K562 (cell line): ENCODE measurements around the gene SIRPG. TPM values are rescaled to one million over a fixed set of nuclear protein-coding genes. Genes with fewer than 3 reads are reported as not detected.

Experiments used
- ATAC-seq: fragments of 200-7000 bp; cut with Tn5 transposase; 3 replicates; pipeline ENCODE4 v1.9.1; 2020; ENCODE audit warnings: moderate library complexity
- BruUV-seq: library from RNA; stranded (reverse); fragments of 400-500 nt; replicated peaks from 2 replicates; lab custom pipeline; 2021; lab: Mats Ljungman, UMichigan
- CTCF ChIA-PET: fragments of 300-600 bp; formaldehyde crosslinking; extraction: SDS; loops from one replicate; lab custom pipeline; 2021; ENCODE audit warnings: low intra/inter-chr PET ratio; lab: Yijun Ruan, JAX
- POLR2A ChIA-PET: fragments of 300-600, 350-650 bp; sonication (Branson Sonifier 250); formaldehyde crosslinking; extraction: SDS; loops from one replicate; lab custom pipeline; 2021; ENCODE audit warnings: antibody characterized with exemption, inconsistent platforms; lab: Yijun Ruan, JAX
- DNase-seq, 4 experiments: peaks; one replicate each; pipeline versions ENCODE4 v3.0.0 to v3.0.0-alpha.2; 2011 to 2018; ENCODE audit warnings: low spot score in 3 of 4, mixed read lengths in 3 of 4; ENCODE audit errors: extremely low read depth in 1 of 4
- FAIRE-seq: peaks from 2 replicates; lab custom pipeline; 2011; peaks lifted over from hg19 to GRCh38; lab: Jason Lieb, UNC
- H2AFZ ChIP-seq: 2 replicates; pipeline ENCODE4 v1.6.0; 2011; ENCODE audit warnings: low read depth, low read length, control low read depth, inconsistent platforms
- H3K27ac ChIP-seq: fragments of 200-600 bp; 3 replicates; pipeline ENCODE4 v1.8.0; 2011; ENCODE audit warnings: low read depth, mild to moderate bottlenecking, control low read depth, inconsistent platforms, low read length, moderate library complexity, mixed read lengths; ENCODE audit errors: extremely low read depth
- H3K27me3 ChIP-seq, 2 experiments: fragments of 300-600 bp in 1 of 2; 2 replicates in 1 of 2; 3 replicates in 1 of 2; pipeline versions ENCODE4 v1.6.0 to v1.8.0; 2011; ENCODE audit warnings: inconsistent platforms in 2 of 2, low read length in 2 of 2, mild to moderate bottlenecking in 1 of 2, mixed read lengths in 1 of 2, moderate library complexity in 1 of 2; ENCODE audit not compliant: control insufficient read depth in 2 of 2, insufficient read depth in 2 of 2
- H3K36me3 ChIP-seq: fragments of 300-600 bp; 3 replicates; pipeline ENCODE4 v1.8.0; 2011; ENCODE audit warnings: mild to moderate bottlenecking, low read length, inconsistent platforms; ENCODE audit not compliant: control insufficient read depth, insufficient read depth
- H3K4me1 ChIP-seq, 2 experiments: fragments of 200-600 bp in 1 of 2; replicated peaks in 1 of 2; 2 replicates in 1 of 2; 3 replicates in 1 of 2; pipeline versions ENCODE4 v1.5.1 to v1.8.0; 2011; ENCODE audit warnings: inconsistent platforms in 2 of 2, low read length in 2 of 2, mild to moderate bottlenecking in 1 of 2, mixed read lengths in 1 of 2, moderate library complexity in 1 of 2; ENCODE audit not compliant: control insufficient read depth in 2 of 2, insufficient read depth in 2 of 2
- H3K4me2 ChIP-seq: 2 replicates; pipeline ENCODE4 v1.6.1; 2011; ENCODE audit warnings: low read length, control low read depth, inconsistent platforms, mixed read lengths; ENCODE audit not compliant: insufficient read depth
- H3K4me3 ChIP-seq: fragments of 200-600 bp; sonication (generic), shearing (Covaris generic); 2 replicates; pipeline ENCODE4 v1.5.1; 2016; ENCODE audit warnings: control low read depth, inconsistent platforms
- H3K79me2 ChIP-seq: fragments of 200-600 bp; 3 replicates; pipeline ENCODE4 v1.8.0; 2011; ENCODE audit warnings: low read length, inconsistent platforms; ENCODE audit not compliant: control insufficient read depth, insufficient read depth
- H3K9ac ChIP-seq, 2 experiments: 2 replicates each; pipeline versions ENCODE4 v1.6.0 to v1.6.1; 2011; ENCODE audit warnings: low read depth in 2 of 2, low read length in 2 of 2, control low read depth in 1 of 2, inconsistent platforms in 1 of 2, mild to moderate bottlenecking in 1 of 2, mixed read lengths in 1 of 2; ENCODE audit not compliant: insufficient read depth in 1 of 2
- H3K9me1 ChIP-seq: one replicate; pipeline ENCODE4 v1.6.0; 2011; ENCODE audit warnings: inconsistent platforms, mild to moderate bottlenecking, low read length, moderate library complexity; ENCODE audit not compliant: control insufficient read depth, insufficient read depth
- H3K9me3 ChIP-seq: replicated peaks from 2 replicates; pipeline ENCODE4 v1.5.1; 2011; ENCODE audit warnings: low read depth, low read length, inconsistent platforms; ENCODE audit not compliant: control insufficient read depth, insufficient read depth
- H4K20me1 ChIP-seq: replicated peaks from 2 replicates; pipeline ENCODE4 v1.6.1; 2011; ENCODE audit warnings: low read length, inconsistent platforms, mixed read lengths; ENCODE audit not compliant: control insufficient read depth, insufficient read depth
- CTBP1 ChIP-seq: fragments of 450-650 bp; IDR thresholded peaks from 2 replicates; pipeline ENCODE4 v1.6.1; 2016; ENCODE audit warnings: borderline replicate concordance
- HINFP ChIP-seq: fragments of 450-650 bp; conservative IDR thresholded peaks from 2 replicates; pipeline ENCODE4 v1.6.1; 2016; ENCODE audit warnings: missing genetic modification characterization, low read depth, mild to moderate bottlenecking, control low read depth, missing compliant biosample characterization
- NELFE ChIP-seq: IDR thresholded peaks from 2 replicates; pipeline ENCODE4 v1.6.1; 2011; ENCODE audit warnings: mild to moderate bottlenecking; ENCODE audit not compliant: insufficient read depth, insufficient read length
- TAF1 ChIP-seq: IDR thresholded peaks from 2 replicates; pipeline ENCODE4 v1.6.1; 2011; ENCODE audit warnings: mild to moderate bottlenecking, low read length, moderate library complexity; ENCODE audit not compliant: insufficient read depth, control insufficient read depth, severe bottlenecking; ENCODE audit errors: extremely low read depth
- WGBS: fragments of 100-300 bp; shearing (Covaris generic); methylation state at CpG from one replicate; pipeline ENCODE4 v1.1.6; 2016; ENCODE audit warnings: low coverage, mixed read lengths; ENCODE audit not compliant: insufficient coverage; ENCODE audit errors: missing lambda C conversion rate; 5-methylcytosine and 5-hydroxymethylcytosine counted together
- in situ Hi-C: fragments of 300-500 bp; cut with MboI; formaldehyde crosslinking; loops from 4 replicates; pipeline ENCODE4 v1.15.0; 2018; ENCODE audit warnings: inconsistent platforms, mixed read lengths
- intact Hi-C: fragments of 100-400 bp; cut with micrococcal nuclease; formaldehyde crosslinking; loops from 2 replicates; pipeline ENCODE4 v1.14.2; 2022
- polyA plus RNA-seq, 8 experiments: library from polyadenylated mRNA; depleted of rRNA in 4 of 8; stranded (reverse) in 5 of 8; unstranded in 3 of 8; fragments of >200 nt; fragmentation: Nextera tagmentation in 2 of 8; fragmentation: Illumina TruSeq in 1 of 8; extraction: Ambion mirVana in 2 of 8; extraction: Trizol in 1 of 8; gene quantifications; 2 replicates each; pipeline versions ENCODE4 v1.2.1 to v1.2.3, GENCODE V29; 2011 to 2014; ENCODE audit warnings: inconsistent platforms in 1 of 8, missing spikeins in 1 of 8
- total RNA-seq, 7 experiments: library from RNA; depleted of rRNA in 6 of 7; stranded (reverse); fragments of >200 nt in 6 of 7; fragmentation: Illumina TruSeq in 2 of 7; extraction: Trizol in 2 of 7; gene quantifications; 2 replicates each; pipeline versions ENCODE4 v1.2.1 to v1.2.3, GENCODE V29; 2011 to 2021; ENCODE audit warnings: low replicate concordance in 1 of 7

Gene SIRPG
- total and polyA plus RNA-seq, 9 of the 15 experiments (the other 6 are each of a cell fraction or from before 2014, with no cell fraction given), result not detected

GRCh38 chr20:1625083-1625690, 32.4 kb downstream of the SIRPG start:
- H3K27me3 ChIP-seq, result peaks cover 0 to 13% of the 10 kb centered on the region in 2 experiments; a peak in 2 of 5 replicates
- no peak overlapping the region for H3K27ac ChIP-seq
- H3K36me3 ChIP-seq, result no peaks in the 10 kb centered on the region
- no peak for ATAC-seq
- intact Hi-C loops, result no loop called here
- no peak for DNase-seq
- no peaks in the 10 kb centered on the region for H3K9me3 ChIP-seq
- H3K4me1 ChIP-seq, result no peaks in the 10 kb centered on the region
- H2AFZ ChIP-seq, result no peak overlapping the region
- POLR2A ChIA-PET, result no interaction called here
- CTCF ChIA-PET, result no interaction called here
- H3K79me2 ChIP-seq, result no peaks in the 10 kb centered on the region
- H3K9ac ChIP-seq, result no peak overlapping the region
- WGBS, result 0% methylated on average over 2 of the region's 2 CpGs
- H3K4me3 ChIP-seq, result no peak overlapping the region
- no peak for FAIRE-seq
- BruUV-seq, result no TSS peak
- in situ Hi-C loops, result loop anchor here (10.0 kb wide), 1 partner anchor 260 kb away; no protein-coding TSS in a partner anchor
- TF ChIP-seq HINFP, result no peak
- no peak for TF ChIP-seq NELFE
- TF ChIP-seq TAF1, result no peak
- TF ChIP-seq CTBP1, result no peak
- TF ChIP-seq, all 486 proteins: peak for 0
- no peak overlapping the region for H3K4me2 ChIP-seq
- H4K20me1 ChIP-seq, result no peaks in the 10 kb centered on the region
- H3K9me1 ChIP-seq, result no peaks in the 10 kb centered on the region
